WTC11 (cell line): Measurements from ENCODE around the gene SPOPL. TPM values are rescaled to one million over a fixed set of nuclear protein-coding genes. Genes with fewer than 3 reads are reported as not detected.
"Not testable (repeated sequence)": the region's sequence is repeated elsewhere in the genome, so short reads cannot be mapped to it uniquely, and the experiment has no call there.

ENCODE experiments used
- ATAC-seq: fragments of 200-7000 bp; cut with Tn5 transposase; 2 replicates; pipeline ENCODE4 v1.10.0; 2021; ENCODE audit warnings: mild to moderate bottlenecking, moderate library complexity
- CTCF ChIA-PET: fragments of 300-600 bp; sonication (Branson Sonifier 250); formaldehyde crosslinking; loops from one replicate; lab custom pipeline; 2021; ENCODE audit warnings: antibody characterized with exemption; lab: Charles Lee
- POLR2A ChIA-PET: fragments of 350-600 bp; sonication (Branson Sonifier 250); formaldehyde crosslinking; loops from one replicate; lab custom pipeline; 2021; ENCODE audit warnings: antibody characterized with exemption; lab: Charles Lee
- DNase-seq: peaks from one replicate; pipeline ENCODE4 v3.0.0; 2021; ENCODE audit warnings: low spot score
- H3K27ac Mint-ChIP-seq: 2 replicates; pipeline ENCODE4 v1.8.0; 2021; ENCODE audit warnings: mixed read lengths
- H3K27me3 Mint-ChIP-seq: 2 replicates; pipeline ENCODE4 v1.8.0; 2021; ENCODE audit warnings: low read depth, mild to moderate bottlenecking, moderate library complexity, mixed read lengths
- H3K36me3 Mint-ChIP-seq: 2 replicates; pipeline ENCODE4 v1.8.0; 2021; ENCODE audit warnings: mixed read lengths
- H3K4me1 Mint-ChIP-seq: 2 replicates; pipeline ENCODE4 v1.8.0; 2022; ENCODE audit warnings: mixed read lengths
- H3K4me3 Mint-ChIP-seq: 2 replicates; pipeline ENCODE4 v1.8.0; 2021; ENCODE audit warnings: mild to moderate bottlenecking, moderate library complexity, mixed read lengths
- H3K9me3 Mint-ChIP-seq: 2 replicates; pipeline ENCODE4 v1.8.0; 2021; ENCODE audit warnings: mixed read lengths
- CBFB ChIP-seq: sonication (generic); formaldehyde crosslinking; IDR thresholded peaks from 2 replicates; pipeline ENCODE4 v1.8.1; 2022; ENCODE audit warnings: mild to moderate bottlenecking, low read depth, missing genetic modification reagents
- ERG ChIP-seq: fragments of 250-450 bp; sonication (Bioruptor Pico); IDR thresholded peaks from 2 replicates; pipeline ENCODE4 v1.8.0; 2021; ENCODE audit warnings: mild to moderate bottlenecking
- FOXK1 ChIP-seq: sonication (generic); formaldehyde crosslinking; IDR thresholded peaks from 2 replicates; pipeline ENCODE4 v1.8.0; 2022; ENCODE audit warnings: mild to moderate bottlenecking, moderate library complexity, missing genetic modification reagents
- PREB ChIP-seq: sonication (generic); formaldehyde crosslinking; IDR thresholded peaks from 2 replicates; pipeline ENCODE4 v1.8.1; 2022; ENCODE audit warnings: mild to moderate bottlenecking, missing genetic modification reagents, moderate library complexity, borderline replicate concordance
- RELA ChIP-seq: sonication (generic); formaldehyde crosslinking; IDR thresholded peaks from 2 replicates; pipeline ENCODE4 v1.8.1; 2022; ENCODE audit warnings: missing genetic modification reagents, mild to moderate bottlenecking, borderline replicate concordance
- RORB ChIP-seq: fragments of 250-450 bp; sonication (Bioruptor Pico); IDR thresholded peaks from 2 replicates; pipeline ENCODE4 v1.9.0; 2021; ENCODE audit warnings: mild to moderate bottlenecking
- SOX15 ChIP-seq: fragments of 250-450 bp; sonication (Bioruptor Pico); IDR thresholded peaks from 2 replicates; pipeline ENCODE4 v1.9.0; 2021; ENCODE audit warnings: mild to moderate bottlenecking
- TEAD1 ChIP-seq: sonication (generic); formaldehyde crosslinking; IDR thresholded peaks from 2 replicates; pipeline ENCODE4 v1.8.0; 2022; ENCODE audit warnings: mild to moderate bottlenecking, missing genetic modification reagents
- TP53 ChIP-seq: sonication (generic); formaldehyde crosslinking; IDR thresholded peaks from 2 replicates; pipeline ENCODE4 v1.8.1; 2023; ENCODE audit warnings: mild to moderate bottlenecking, missing genetic modification reagents
- ZBTB21 ChIP-seq: sonication (generic); formaldehyde crosslinking; IDR thresholded peaks from 2 replicates; pipeline ENCODE4 v1.8.1; 2023; ENCODE audit warnings: mild to moderate bottlenecking, missing genetic modification reagents, borderline replicate concordance
- ZNF219 ChIP-seq: sonication (generic); formaldehyde crosslinking; IDR thresholded peaks from 2 replicates; pipeline ENCODE4 v1.8.0; 2023; ENCODE audit warnings: missing genetic modification reagents, mild to moderate bottlenecking, borderline replicate concordance
- ZSCAN18 ChIP-seq: fragments of 250-450 bp; sonication (Bioruptor Pico); IDR thresholded peaks from 2 replicates; pipeline ENCODE4 v2.1.2; 2022; ENCODE audit warnings: mild to moderate bottlenecking, moderate library complexity
- total RNA-seq: library from RNA; stranded (reverse); gene quantifications from 3 replicates; pipeline ENCODE4 v1.2.3, GENCODE V29; 2021
- TF ChIP-seq, protein P1 (sequence below): sonication (generic); formaldehyde crosslinking; IDR thresholded peaks from 2 replicates; pipeline ENCODE4 v1.8.0; 2023; ENCODE audit warnings: mild to moderate bottlenecking, missing genetic modification reagents
- TF ChIP-seq, protein P2 (sequence below): sonication (generic); formaldehyde crosslinking; IDR thresholded peaks from 2 replicates; pipeline ENCODE4 v1.8.1; 2023; ENCODE audit warnings: mild to moderate bottlenecking, missing genetic modification reagents
- TF ChIP-seq, protein P3 (sequence below): sonication (generic); formaldehyde crosslinking; IDR thresholded peaks from 2 replicates; pipeline ENCODE4 v1.8.1; 2022; ENCODE audit warnings: low read depth, missing genetic modification reagents, borderline replicate concordance

The SPOPL gene
- total RNA-seq, 1 experiment from 2014 or later: 13.3 TPM

GRCh38 chr2:138476186-138476585, 25.4 kb upstream of the SPOPL start:
- ATAC-seq (no peak), DNase-seq (no peak)
- H3K27me3 Mint-ChIP-seq: no peaks in the 10 kb centered on the region
- ChIA-PET CTCF (interaction anchor here (0.6 to 1.2 kb wide), 4 partner anchors 10 to 1280 kb away, joined by 3 to 5 read pairs (median 4); no protein-coding TSS in a partner anchor), POLR2A (no interaction called here)
- H3K4me1 Mint-ChIP-seq: no peaks in the 10 kb centered on the region
- TF ChIP-seq, protein P1, sequence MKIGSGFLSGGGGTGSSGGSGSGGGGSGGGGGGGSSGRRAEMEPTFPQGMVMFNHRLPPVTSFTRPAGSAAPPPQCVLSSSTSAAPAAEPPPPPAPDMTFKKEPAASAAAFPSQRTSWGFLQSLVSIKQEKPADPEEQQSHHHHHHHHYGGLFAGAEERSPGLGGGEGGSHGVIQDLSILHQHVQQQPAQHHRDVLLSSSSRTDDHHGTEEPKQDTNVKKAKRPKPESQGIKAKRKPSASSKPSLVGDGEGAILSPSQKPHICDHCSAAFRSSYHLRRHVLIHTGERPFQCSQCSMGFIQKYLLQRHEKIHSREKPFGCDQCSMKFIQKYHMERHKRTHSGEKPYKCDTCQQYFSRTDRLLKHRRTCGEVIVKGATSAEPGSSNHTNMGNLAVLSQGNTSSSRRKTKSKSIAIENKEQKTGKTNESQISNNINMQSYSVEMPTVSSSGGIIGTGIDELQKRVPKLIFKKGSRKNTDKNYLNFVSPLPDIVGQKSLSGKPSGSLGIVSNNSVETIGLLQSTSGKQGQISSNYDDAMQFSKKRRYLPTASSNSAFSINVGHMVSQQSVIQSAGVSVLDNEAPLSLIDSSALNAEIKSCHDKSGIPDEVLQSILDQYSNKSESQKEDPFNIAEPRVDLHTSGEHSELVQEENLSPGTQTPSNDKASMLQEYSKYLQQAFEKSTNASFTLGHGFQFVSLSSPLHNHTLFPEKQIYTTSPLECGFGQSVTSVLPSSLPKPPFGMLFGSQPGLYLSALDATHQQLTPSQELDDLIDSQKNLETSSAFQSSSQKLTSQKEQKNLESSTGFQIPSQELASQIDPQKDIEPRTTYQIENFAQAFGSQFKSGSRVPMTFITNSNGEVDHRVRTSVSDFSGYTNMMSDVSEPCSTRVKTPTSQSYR: no peak
- TF ChIP-seq, protein P2, sequence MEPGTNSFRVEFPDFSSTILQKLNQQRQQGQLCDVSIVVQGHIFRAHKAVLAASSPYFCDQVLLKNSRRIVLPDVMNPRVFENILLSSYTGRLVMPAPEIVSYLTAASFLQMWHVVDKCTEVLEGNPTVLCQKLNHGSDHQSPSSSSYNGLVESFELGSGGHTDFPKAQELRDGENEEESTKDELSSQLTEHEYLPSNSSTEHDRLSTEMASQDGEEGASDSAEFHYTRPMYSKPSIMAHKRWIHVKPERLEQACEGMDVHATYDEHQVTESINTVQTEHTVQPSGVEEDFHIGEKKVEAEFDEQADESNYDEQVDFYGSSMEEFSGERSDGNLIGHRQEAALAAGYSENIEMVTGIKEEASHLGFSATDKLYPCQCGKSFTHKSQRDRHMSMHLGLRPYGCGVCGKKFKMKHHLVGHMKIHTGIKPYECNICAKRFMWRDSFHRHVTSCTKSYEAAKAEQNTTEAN (CRISPR knock-in tag): no peak
- TF ChIP-seq PREB (CRISPR knock-in tag): no peak
- TF ChIP-seq FOXK1 (CRISPR knock-in tag): no peak
- TF ChIP-seq ERG (CRISPR knock-in tag): no peak
- TF ChIP-seq ZBTB21 (CRISPR knock-in tag): no peak
- no peak overlapping the region for H3K27ac Mint-ChIP-seq
- no peak overlapping the region for H3K4me3 Mint-ChIP-seq
- no peaks in the 10 kb centered on the region for H3K36me3 Mint-ChIP-seq
- H3K9me3 Mint-ChIP-seq: no peaks in the 10 kb centered on the region

DNA sequence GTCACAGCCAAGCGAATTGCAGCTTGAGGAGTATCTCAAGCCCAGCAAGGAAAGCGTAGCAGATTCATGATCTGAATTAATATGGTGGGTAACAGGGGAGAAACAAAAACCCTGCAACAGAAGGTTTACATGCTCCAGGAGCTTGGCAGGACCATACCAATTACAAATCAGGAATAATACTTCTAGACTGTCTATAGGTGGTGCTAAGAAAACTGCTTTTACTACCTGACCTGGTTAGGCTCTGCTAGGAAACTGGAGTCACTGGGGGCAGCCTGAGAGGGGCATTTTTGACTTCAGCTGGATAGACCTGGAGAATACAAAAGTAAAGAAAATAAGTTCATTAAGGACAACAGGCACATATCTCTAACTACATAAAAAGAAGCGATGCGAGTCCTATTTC, 24.6 kb upstream of the SPOPL start:
- H3K36me3 Mint-ChIP-seq: no peaks in the 10 kb centered on the region
- CTCF ChIA-PET: interaction anchor here (0.6 to 1.2 kb wide), 5 partner anchors 9 to 1281 kb away, joined by 3 to 5 read pairs (median 4); no protein-coding TSS in a partner anchor
- POLR2A ChIA-PET: no interaction called here
- ATAC-seq (peak; percentile 82), DNase-seq (no peak)
- no peaks in the 10 kb centered on the region for H3K27me3 Mint-ChIP-seq
- no peaks in the 10 kb centered on the region for H3K9me3 Mint-ChIP-seq
- TF ChIP-seq TEAD1 (no peak), ZSCAN18 (CRISPR knock-in tag) (no peak), CBFB (CRISPR knock-in tag) (no peak), ZNF219 (no peak), SOX15 (CRISPR knock-in tag) (no peak), RELA (CRISPR knock-in tag) (no peak), RORB (no peak), TP53 (CRISPR knock-in tag) (no peak)
- TF ChIP-seq, protein P2 (CRISPR knock-in tag): no peak
- TF ChIP-seq, protein P3, sequence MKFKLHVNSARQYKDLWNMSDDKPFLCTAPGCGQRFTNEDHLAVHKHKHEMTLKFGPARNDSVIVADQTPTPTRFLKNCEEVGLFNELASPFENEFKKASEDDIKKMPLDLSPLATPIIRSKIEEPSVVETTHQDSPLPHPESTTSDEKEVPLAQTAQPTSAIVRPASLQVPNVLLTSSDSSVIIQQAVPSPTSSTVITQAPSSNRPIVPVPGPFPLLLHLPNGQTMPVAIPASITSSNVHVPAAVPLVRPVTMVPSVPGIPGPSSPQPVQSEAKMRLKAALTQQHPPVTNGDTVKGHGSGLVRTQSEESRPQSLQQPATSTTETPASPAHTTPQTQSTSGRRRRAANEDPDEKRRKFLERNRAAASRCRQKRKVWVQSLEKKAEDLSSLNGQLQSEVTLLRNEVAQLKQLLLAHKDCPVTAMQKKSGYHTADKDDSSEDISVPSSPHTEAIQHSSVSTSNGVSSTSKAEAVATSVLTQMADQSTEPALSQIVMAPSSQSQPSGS (CRISPR knock-in tag): no peak
- H3K4me1 Mint-ChIP-seq: no peaks in the 10 kb centered on the region
- H3K27ac Mint-ChIP-seq: no peak overlapping the region
- H3K4me3 Mint-ChIP-seq: no peak overlapping the region

DNA sequence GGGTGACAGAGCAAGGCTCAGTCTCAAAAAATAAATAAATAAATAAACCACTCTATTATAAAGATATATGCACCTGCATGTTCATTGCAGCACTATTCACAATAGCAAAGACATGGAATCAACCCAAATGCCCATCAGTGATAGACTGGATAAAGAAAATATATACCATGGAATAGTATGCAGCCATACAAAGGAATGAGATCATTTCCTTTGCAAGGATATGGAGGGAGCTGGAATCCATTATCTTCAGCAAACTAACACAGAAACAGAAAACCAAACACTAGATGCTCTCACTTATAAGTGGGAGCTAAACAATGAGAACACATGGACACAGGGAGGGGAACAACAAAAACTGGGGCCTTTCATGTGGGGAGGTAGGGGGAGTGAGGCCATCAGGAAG, 18.8 kb upstream of the SPOPL start:
- POLR2A ChIA-PET, H3K36me3 Mint-ChIP-seq, H3K27ac Mint-ChIP-seq, H3K27me3 Mint-ChIP-seq, ATAC-seq, CTCF ChIA-PET, H3K4me1 Mint-ChIP-seq, H3K9me3 Mint-ChIP-seq, DNase-seq, H3K4me3 Mint-ChIP-seq: not testable (repeated sequence)
